Small intestine (tissue), 7 donors: ENCODE results near the gene TMEM220. TPM values are rescaled to one million over a fixed set of nuclear protein-coding genes. Genes with fewer than 3 reads are reported as not detected.

Experiments
- DNase-seq, 2 donors: peaks; one replicate each; pipeline versions ENCODE4 v3.0.0 to v3.0.0-alpha.2; 2013
- FAIRE-seq: peaks from 2 replicates; lab custom pipeline; 2012; peaks lifted over from hg19 to GRCh38; lab: Jason Lieb, UNC
- H3K27ac ChIP-seq, 3 donors: one replicate each; pipeline ENCODE4 v1.5.1; 2013; ENCODE audit warnings: low read length in 2 of 3, mild to moderate bottlenecking in 2 of 3, control low read depth in 1 of 3, inconsistent platforms in 1 of 3, low read depth in 1 of 3, moderate library complexity in 1 of 3
- H3K27me3 ChIP-seq, 3 donors: one replicate each; pipeline ENCODE4 v1.6.1; 2013; ENCODE audit warnings: low read length in 3 of 3, inconsistent platforms in 1 of 3; ENCODE audit not compliant: control insufficient read depth in 3 of 3, insufficient read depth in 3 of 3
- H3K36me3 ChIP-seq, 3 donors: one replicate each; pipeline ENCODE4 v1.6.1; 2013; ENCODE audit warnings: low read length in 3 of 3, inconsistent platforms in 1 of 3, low read depth in 1 of 3, mild to moderate bottlenecking in 1 of 3, moderate library complexity in 1 of 3; ENCODE audit not compliant: control insufficient read depth in 3 of 3, insufficient read depth in 2 of 3
- H3K4me1 ChIP-seq, 3 donors: one replicate each; pipeline ENCODE4 v1.6.1; 2013; ENCODE audit warnings: low read length in 2 of 3, inconsistent platforms in 1 of 3, low read depth in 1 of 3, mild to moderate bottlenecking in 1 of 3, moderate library complexity in 1 of 3; ENCODE audit not compliant: control insufficient read depth in 3 of 3, insufficient read depth in 2 of 3
- H3K4me3 ChIP-seq, 3 donors: one replicate each; pipeline ENCODE4 v1.5.1; 2013; ENCODE audit warnings: low read length in 3 of 3, control low read depth in 1 of 3, inconsistent platforms in 1 of 3, low read depth in 1 of 3, mild to moderate bottlenecking in 1 of 3, moderate library complexity in 1 of 3
- H3K9me3 ChIP-seq, 2 donors: one replicate each; pipeline ENCODE4 v1.6.1; 2013; ENCODE audit warnings: low read depth in 1 of 2, low read length in 1 of 2; ENCODE audit not compliant: control insufficient read depth in 2 of 2, insufficient read depth in 1 of 2
- WGBS, 3 donors: extraction: QIAGEN DNeasy Blood & Tissue Kit; methylation state at CpG; one replicate each; pipeline ENCODE4 v1.1.7; 2013; 5-methylcytosine and 5-hydroxymethylcytosine counted together
- polyA plus RNA-seq, 4 donors: library from polyadenylated mRNA; stranded (reverse) in 3 of 4; unstranded in 1 of 4; fragments of 200-250 nt in 3 of 4; fragments of 120-200 nt in 1 of 4; gene quantifications; one replicate each; pipeline versions ENCODE4 v1.2.1 to v1.2.3, GENCODE V29; 2013
- donor health status: healthy with polysubstance abuse.
- donor health status: control.
- donor health status: control.
- donor health status: Bipolar disorder and iron deficiency.
- donor health status: healthy.

The TMEM220 gene
- polyA plus RNA-seq, 4 donors, result 12.4 to 61.3 (median 43.5) TPM

GRCh38 chr17:10742431-10742830 lies 12.6 kb upstream of the TMEM220 start:
- H3K36me3 ChIP-seq, result no peaks in the 10 kb centered on the region
- no peaks in the 10 kb centered on the region for H3K27me3 ChIP-seq
- 91 to 97% (median 94%) methylated on average over 6 of the region's 6 CpGs for WGBS, 3 donors
- DNase-seq (no peak), FAIRE-seq (no peak)
- no peak overlapping the region for H3K27ac ChIP-seq
- H3K4me3 ChIP-seq, result no peak overlapping the region
- peaks cover 5 to 38% (median 6%) of the 10 kb centered on the region in 3 donors for H3K4me1 ChIP-seq
- peaks cover 0 to 3% of the 10 kb centered on the region in 2 donors for H3K9me3 ChIP-seq

DNA sequence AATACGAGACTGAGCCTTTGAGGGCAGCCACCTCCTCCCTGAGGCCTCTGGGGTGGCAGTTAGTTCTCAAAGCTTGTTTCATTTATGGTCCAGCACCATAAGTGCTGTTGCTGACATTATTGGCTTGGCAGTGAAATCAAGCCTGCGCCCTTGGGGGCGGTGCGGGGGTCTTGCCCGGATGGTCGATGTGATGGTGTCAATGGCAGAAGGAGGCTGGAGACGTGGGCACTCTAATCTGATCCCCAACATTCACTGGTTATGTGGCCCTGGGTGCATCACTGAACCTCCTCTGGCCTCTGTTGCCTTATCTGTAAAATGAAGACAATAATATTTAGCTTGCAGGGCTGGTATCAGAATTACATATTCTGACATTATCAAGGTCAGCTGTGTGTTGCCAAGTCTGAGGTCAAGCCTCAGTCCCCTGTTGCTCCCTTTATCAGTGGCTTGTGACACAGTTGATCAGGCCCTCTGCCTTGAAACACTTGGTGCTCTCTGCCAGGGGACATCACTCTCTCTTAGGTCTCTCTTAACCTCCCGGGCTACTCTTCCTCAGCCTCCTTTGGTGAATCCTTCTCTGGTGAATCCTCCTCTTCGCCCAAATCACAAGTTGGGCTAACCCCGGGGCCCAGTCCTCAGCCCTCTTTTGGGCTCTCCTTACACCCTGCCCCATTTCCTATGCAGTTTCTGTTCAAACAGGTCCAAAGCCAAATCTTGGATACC lies 11.8 kb upstream of the TMEM220 start:
- DNase-seq, result no peak
- peaks cover 5 to 44% (median 6%) of the 10 kb centered on the region in 3 donors for H3K4me1 ChIP-seq
- H3K4me3 ChIP-seq, result no peak overlapping the region
- H3K27ac ChIP-seq, result no peak overlapping the region
- no peak for FAIRE-seq
- no peaks in the 10 kb centered on the region for H3K27me3 ChIP-seq
- no peaks in the 10 kb centered on the region for H3K36me3 ChIP-seq
- WGBS, 3 donors, result 88 to 93% (median 91%) methylated on average over 10 of the region's 10 CpGs
- H3K9me3 ChIP-seq, result peaks cover 0 to 3% of the 10 kb centered on the region in 2 donors

GRCh38 chr17:10739386-10739785 lies 9.6 kb upstream of the TMEM220 start:
- Histone ChIP-seq H3K4me1 (peaks cover 6 to 34% (median 8%) of the 10 kb centered on the region in 3 donors), H3K4me3 (no peak overlapping the region), H3K36me3 (no peaks in the 10 kb centered on the region), H3K9me3 (peaks cover 0 to 3% of the 10 kb centered on the region in 2 donors), H3K27ac (peak overlapping the region in 2 of 3 donors; percentile 6 to 79), H3K27me3 (no peaks in the 10 kb centered on the region)
- 74 to 86% (median 81%) methylated on average over 5 of the region's 5 CpGs for WGBS, 3 donors
- DNase-seq (peak in 1 of 2 donors; percentile 33), FAIRE-seq (no peak)

- DNase-seq (peak; percentile 72 to 80), FAIRE-seq (no peak)
- Histone ChIP-seq H3K4me1 (peaks cover 6 to 34% (median 8%) of the 10 kb centered on the region in 3 donors), H3K27me3 (no peaks in the 10 kb centered on the region), H3K4me3 (no peak overlapping the region), H3K27ac (peak overlapping the region; percentile 78 to 79 (median 79)), H3K9me3 (peaks cover 0 to 3% of the 10 kb centered on the region in 2 donors), H3K36me3 (no peaks in the 10 kb centered on the region)
- 31 to 46% (median 33%) methylated on average over 5 of the region's 5 CpGs for WGBS, 3 donors
Observed at GRCh38 chr17:10738521-10739258, 8.9 kb upstream of the TMEM220 start.

- peaks cover 0 to 3% of the 10 kb centered on the region in 2 donors for H3K9me3 ChIP-seq
- peak overlapping the region; percentile 78 to 79 (median 79) for H3K27ac ChIP-seq
- H3K4me3 ChIP-seq, result no peak overlapping the region
- H3K36me3 ChIP-seq, result no peaks in the 10 kb centered on the region
- FAIRE-seq, result no peak
- H3K4me1 ChIP-seq, result peaks cover 6 to 37% (median 11%) of the 10 kb centered on the region in 3 donors
- peak; percentile 61 to 72 for DNase-seq
- H3K27me3 ChIP-seq, result no peaks in the 10 kb centered on the region
- WGBS, 3 donors, result 18 to 58% (median 43%) methylated on average over 3 of the region's 3 CpGs
Observed at GRCh38 chr17:10737736-10738135, 7.9 kb upstream of the TMEM220 start.

- Histone ChIP-seq H3K9me3 (peaks cover 0 to 3% of the 10 kb centered on the region in 2 donors), H3K4me1 (peaks cover 6 to 42% (median 13%) of the 10 kb centered on the region in 3 donors), H3K27me3 (no peaks in the 10 kb centered on the region), H3K27ac (peak overlapping the region; percentile 79 to 93 (median 85)), H3K4me3 (no peak overlapping the region), H3K36me3 (no peaks in the 10 kb centered on the region)
- WGBS, 3 donors, result 2 to 10% (median 4%) methylated on average over 6 of the region's 6 CpGs
- DNase-seq, result peak; percentile 92 to 99
- FAIRE-seq, result peak; percentile 64
Observed at GRCh38 chr17:10737168-10737622, 7.4 kb upstream of the TMEM220 start.

DNA sequence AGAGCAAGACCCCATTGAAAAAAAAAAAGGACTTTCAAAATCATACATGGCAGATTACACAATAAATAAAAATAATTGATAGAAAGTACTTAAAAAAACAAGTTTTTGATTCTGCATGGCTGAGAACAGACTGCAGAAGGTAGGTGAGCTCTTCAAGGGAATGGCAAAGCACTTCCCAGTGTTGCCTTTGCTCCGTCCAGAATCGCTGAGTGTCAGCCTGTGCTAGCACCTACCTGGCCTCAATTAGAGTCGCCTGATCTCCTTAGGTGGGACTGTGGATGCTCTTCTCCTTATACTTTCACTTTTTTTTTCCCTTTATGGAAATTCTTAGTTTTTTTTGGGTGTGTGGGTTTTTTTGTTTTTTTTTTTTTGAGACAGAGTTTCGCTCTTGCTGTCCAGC lies 6.0 kb upstream of the TMEM220 start:
- Histone ChIP-seq H3K4me3 (no peak overlapping the region), H3K27me3 (no peaks in the 10 kb centered on the region), H3K27ac (no peak overlapping the region), H3K4me1 (peaks cover 6 to 50% (median 13%) of the 10 kb centered on the region in 3 donors), H3K9me3 (peaks cover 0 to 3% of the 10 kb centered on the region in 2 donors), H3K36me3 (no peaks in the 10 kb centered on the region)
- DNase-seq, result no peak
- FAIRE-seq, result no peak
- WGBS, 3 donors, result 92 to 99% (median 95%) methylated on average over 4 of the region's 4 CpGs

GRCh38 chr17:10735251-10735650 lies 5.4 kb upstream of the TMEM220 start:
- no peaks in the 10 kb centered on the region for H3K36me3 ChIP-seq

More at GRCh38 chr17:10735251-10735650, 5.4 kb upstream of the TMEM220 start:
- Histone ChIP-seq H3K27ac (no peak overlapping the region), H3K4me3 (no peak overlapping the region), H3K27me3 (no peaks in the 10 kb centered on the region), H3K4me1 (peaks cover 6 to 53% (median 13%) of the 10 kb centered on the region in 3 donors), H3K9me3 (peaks cover 0 to 3% of the 10 kb centered on the region in 2 donors)
- FAIRE-seq (no peak), DNase-seq (no peak)
- WGBS, 3 donors, result 63 to 77% (median 76%) methylated on average over 2 of the region's 2 CpGs
